ENCODE data around the gene MBD2.
A peak's percentile ranks its signal among the peaks of the same experiment; 100 is the strongest.
"Not testable (repeated sequence)": the region's sequence is repeated elsewhere in the genome, so short reads cannot be mapped to it uniquely, and the experiment has no call there.

The MBD2 gene, protein sequence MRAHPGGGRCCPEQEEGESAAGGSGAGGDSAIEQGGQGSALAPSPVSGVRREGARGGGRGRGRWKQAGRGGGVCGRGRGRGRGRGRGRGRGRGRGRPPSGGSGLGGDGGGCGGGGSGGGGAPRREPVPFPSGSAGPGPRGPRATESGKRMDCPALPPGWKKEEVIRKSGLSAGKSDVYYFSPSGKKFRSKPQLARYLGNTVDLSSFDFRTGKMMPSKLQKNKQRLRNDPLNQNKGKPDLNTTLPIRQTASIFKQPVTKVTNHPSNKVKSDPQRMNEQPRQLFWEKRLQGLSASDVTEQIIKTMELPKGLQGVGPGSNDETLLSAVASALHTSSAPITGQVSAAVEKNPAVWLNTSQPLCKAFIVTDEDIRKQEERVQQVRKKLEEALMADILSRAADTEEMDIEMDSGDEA

DNA sequence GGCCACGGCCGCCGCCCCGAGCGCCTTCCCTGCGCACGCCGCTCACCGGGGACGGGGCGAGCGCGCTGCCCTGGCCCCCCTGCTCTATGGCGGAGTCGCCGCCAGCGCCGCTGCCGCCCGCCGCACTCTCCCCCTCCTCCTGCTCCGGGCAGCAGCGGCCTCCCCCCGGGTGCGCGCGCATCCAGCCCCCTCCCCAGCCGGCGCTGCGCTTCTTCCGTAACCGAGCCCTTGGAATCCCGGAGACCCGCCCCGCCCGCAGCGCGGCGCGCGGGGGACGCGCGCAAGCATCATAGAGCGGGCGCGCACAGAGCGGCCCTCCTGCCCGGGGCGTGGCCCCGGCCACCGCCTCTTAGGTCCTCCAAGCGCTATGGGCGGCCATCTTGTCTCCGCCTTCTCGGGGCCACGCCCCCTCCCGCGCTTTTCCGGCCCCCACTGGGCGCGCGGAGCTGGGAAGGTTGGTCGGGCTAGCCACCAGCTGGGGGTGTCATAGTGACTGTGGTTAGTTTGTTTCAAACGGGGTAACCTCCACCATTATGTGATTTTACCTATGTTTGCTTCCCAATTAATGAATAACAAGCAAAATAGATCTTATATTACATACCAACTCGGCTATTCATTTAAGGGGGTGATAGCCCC is at the start of gene MBD2:
TSS of gene MBD2 (minus strand) at position 291 of the 636 bp plus-strand sequence. CDS start at position 181, 110 bp downstream.
- DNase-seq (ENCODE audit: low read depth) = peak; percentile 92

DNA sequence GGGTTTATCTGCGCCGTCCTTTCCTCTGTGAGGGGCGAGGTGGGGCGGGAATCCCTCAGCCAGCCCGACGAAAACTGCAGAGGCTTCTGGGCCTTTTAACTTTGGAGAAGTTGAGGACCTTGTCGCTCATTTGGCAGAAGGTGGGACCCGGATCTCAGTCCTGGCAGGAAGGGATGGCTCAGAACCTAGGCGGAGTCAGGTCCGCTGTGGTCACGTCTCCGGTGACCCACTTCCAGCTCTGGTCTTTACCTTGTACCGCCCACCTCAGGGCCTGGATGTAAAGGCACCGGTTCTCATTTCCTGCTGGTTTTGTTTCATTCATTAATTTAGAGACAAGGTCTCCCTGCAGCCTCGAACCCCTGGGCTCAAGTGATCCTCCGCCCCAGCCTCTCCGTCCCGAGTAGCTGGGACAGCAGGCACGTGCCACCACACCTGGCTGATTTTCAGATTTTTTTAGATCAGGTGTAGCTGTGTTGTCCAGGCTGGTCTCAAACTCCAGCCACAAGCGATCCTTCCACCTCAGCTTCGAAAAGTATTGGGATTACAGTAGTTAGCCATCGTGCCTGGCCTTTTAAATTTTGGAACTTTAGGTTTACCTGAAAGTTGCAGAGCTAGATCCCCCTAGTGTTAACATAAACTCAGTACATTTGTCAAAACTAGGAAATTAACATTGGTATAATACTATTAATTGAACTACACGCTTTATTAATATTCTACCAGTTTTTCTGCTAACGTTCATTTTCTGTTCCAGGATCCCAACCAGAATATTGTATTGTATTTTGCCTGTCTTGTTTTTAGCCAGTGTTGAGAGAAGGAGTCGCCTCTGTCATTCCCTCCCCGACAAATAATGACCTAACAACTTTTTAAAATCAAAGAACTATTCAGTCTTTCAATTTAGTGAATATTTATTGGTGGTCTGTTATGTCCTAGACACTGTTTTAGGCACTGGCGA is 45.7 kb upstream of the MBD2 start:
- DNase-seq (ENCODE audit: low read depth) = peak; percentile 32

DNA sequence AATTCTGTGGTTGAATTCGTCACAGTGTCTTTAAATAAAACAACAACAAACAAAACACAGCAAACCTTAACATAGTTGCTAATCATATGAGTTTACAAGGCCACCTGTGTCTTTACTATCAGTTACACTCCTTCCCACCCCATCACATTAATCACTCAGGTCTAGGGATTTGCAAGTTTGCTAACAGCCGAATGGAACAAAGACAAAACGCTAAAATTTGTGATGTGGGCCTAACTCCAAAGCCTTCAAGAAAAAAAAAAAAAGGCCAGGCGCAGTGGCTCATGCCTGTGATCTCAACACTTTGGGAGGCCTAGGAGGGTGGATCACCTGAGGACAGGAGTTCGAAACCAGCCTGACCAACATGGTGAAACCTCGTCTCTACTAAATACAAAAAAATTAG is 44.3 kb upstream of the MBD2 start:
- DNase-seq (ENCODE audit: low read depth) = no peak

DNA sequence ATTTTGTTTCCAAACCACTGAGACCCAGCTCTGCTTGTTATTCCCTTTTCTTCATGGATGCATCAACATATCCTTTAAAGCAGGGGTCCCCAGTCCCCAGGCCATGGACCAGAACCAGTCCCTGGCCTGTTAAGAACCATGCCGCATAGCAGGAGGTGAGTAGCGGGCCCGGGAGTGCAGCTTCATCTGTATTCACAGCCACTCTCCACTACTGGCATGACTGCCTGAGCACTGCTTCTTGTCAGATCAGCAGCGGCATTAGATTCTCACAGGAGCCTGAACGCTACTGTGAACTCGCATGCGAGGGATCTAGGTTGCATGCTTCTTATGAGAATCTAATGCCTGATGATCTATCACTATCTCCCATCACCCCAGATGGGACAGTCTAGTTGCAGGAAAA is 43.2 kb upstream of the MBD2 start:
- no peak for DNase-seq (ENCODE audit: low read depth)

DNA sequence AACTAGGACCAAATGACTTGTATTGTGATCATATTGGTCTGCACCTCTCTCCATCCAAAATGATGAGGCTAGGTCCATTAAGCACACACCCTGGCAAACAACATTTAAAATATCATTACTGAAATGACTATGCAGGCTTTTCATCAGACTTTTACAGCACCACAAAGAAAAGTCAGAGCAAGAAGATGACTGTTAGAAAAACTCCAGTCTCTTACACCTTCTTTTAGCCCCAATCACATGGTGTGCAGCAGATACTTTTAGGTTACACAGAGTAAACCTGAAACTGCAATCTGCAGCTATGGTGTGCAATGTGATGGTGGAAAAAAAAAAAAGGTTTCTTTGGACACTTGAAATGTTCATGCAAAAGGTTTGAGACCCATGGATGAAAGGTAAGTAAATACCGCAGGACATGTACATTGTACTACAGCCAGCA is 39.5 kb upstream of the MBD2 start:
- no peak for DNase-seq (ENCODE audit: low read depth)

DNA sequence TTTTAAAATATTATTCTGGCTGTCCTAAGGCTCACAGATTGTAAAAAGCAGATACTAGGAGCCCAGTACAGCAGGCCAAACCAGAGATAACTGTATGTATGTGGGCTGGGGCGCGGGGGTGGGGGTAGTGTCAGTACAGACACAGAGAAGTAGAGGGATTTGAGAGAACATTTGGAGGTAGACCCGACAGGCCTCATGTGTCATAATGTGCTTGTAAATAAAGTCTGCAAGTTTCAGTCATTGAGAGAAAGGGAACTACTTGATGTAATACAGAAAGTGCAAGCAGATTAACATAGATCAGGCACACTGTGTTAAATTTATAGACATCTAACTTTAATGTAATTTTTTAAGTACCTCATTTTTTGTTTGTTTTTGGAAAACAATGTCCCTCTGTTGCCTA is 37.4 kb upstream of the MBD2 start:
- peak; percentile 37 for DNase-seq (ENCODE audit: low read depth)

DNA sequence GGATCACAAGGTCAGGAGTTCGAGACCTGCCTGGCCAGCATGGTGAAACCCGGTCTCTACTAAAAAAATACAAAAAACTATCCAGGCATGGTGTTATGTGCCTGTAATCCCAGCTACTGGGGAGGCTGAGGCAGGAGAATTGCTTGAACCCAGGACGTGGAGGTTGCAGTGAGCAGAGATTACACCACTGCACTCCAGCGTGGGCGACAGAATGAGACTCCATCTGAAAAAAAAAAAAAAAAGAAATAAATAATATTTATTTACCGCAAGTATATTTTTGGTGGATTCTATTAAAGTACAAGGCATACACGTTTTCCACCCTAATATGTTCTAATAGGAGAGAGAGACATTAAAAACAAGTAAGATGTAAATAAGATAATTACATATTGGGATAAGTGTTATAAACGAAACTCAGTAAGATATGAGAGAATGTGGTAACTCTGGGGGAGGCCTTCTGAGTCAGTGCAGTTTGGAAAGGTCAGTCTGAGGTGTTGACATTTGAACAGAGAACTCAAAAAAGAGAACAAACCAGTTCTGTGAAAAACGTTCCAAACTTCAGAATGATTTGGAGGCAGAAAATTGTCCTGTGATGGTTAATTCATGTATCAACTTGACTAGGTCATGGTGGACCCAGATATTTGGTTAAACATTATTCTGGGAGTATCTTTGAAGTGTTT is 36.1 kb upstream of the MBD2 start:
- DNase-seq (ENCODE audit: low read depth) = no peak

DNA sequence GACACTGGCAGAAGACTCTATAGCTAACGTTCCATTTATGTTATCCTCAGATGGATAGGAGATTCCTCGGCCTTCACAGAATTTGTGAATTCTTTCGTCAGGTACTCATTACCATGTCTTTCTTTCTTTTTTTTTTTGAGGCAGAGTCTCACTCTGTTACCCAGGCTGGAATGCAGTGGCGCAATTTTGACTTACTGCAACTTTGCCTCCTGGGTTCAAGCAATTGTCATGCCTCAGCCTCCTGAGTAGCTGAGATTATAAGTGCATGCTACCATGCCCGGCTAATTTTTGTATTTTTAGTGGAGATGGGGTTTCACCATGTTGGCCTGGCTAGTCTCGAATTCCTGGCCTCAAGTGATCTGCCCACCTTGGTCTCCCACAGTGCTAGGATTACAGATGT is 33.3 kb upstream of the MBD2 start:
- not testable (repeated sequence) for DNase-seq (ENCODE audit: low read depth)

DNA sequence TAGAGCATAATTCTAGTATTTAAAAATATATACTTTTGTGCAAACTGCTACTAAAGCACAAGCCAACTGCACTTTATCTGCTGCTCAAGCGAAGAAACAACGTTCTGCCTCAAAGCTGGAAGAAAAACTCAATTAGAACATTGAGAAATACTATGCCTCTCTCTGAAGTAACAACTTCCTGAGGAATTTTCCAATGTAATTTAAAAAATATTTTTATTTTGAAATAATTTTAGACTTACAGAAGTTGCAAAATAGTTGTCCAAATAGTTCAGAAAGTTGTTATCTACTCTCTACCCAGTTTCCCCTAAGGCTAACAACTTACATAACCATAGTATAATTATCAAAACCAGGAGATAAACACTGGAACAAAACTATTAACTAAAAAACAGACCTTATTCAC is 32.5 kb upstream of the MBD2 start:
- DNase-seq (ENCODE audit: low read depth) = no peak

DNA sequence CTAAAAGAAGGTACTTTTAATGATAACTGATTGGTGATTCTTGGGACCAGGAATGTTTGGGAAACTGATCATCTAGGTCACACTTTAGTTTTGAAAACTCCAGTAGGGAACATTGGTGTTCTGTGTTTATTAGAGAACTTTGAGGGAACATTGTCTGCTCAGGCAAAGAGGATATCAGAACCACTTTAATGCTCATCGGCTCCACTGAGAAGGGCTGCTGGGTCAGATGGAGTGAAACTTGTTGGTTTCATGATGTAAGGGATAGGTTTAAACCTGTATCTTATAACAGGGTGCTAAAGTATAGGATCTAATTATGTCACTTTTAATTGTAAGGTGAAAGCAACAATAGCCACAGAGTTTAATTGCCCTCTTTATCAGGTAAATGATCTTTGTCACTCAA is 30.7 kb upstream of the MBD2 start:
- DNase-seq (ENCODE audit: low read depth) = no peak

DNA sequence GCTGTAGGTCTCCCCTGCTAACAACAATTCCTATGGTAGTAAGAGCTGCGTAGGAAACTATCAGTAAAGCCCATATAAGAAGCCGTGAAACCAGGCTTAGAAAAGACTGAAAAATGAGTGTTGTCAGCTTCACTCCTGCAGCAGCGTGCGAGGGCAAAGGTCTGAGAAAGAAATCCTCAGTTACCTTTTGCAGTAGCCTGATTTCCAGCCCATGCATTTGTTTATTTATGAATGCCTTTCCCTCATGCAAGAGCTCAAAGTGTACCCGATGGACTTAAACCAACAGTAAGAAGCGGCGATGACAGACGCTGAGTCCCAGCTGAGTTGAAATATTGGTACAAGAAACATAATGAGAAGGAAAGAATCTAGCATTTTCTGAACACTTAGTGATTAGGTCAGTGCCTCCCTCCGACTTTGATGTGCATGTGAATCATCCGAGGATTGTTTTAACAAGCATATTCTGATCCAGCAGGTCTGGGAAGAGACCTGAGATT is 29.8 kb upstream of the MBD2 start:
- no peak for DNase-seq (ENCODE audit: low read depth)

DNA sequence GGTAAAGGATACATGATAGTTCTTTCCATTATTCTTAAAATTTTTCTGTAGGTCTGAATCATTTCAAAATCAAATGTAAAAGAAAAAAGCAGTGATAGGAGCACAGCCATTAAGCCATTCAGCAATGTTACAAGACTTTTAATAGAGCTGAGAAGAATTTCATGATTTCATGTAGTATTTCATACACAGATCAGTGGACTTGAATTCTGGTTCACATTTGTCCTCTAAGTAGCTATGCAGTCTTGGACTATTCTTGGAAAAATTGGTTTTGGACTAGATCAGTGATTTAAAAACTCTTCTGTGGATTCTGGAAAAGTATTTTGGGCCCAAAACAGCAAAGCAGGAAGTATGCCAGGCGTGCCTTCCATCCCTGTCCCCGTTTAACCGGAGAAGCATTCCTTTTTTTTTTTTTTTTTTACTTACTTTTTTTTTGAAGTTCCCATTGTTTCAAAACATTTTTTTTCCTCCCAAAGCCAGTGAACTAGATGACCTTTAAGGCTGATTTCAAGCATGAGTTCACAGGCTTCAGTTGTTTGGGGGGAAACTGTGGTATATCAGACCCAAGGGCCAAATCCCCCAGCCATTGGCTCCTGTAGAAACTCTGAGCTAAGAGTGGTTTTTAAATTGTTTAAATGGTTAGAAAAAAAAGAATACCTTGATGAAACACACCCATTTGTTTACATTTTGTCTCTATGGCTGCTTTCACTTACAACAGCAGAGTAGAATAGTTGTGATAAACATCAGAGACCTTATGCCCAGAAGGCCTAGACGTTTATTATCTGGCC is 27.3 kb upstream of the MBD2 start:
- no peak for DNase-seq (ENCODE audit: low read depth)

DNA sequence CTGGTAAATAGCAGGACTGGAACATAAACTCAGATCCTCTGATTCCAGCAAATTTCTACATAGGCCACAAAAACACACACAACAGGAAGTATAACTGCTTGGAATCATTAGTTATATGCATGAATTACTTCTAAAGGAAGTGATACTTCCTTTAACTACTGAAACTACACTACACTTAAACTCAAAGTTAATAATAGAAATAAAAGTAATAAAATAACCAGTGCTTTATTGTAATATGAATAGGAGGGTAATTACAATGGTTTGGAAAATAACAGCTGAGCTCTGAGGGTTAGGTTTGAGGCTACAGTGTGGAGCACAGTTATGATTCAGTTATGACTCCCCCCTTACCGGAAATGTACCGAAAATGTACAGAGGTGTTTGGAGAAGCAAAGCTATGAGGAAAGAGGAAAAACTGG is 26.4 kb upstream of the MBD2 start:
- no peak for DNase-seq (ENCODE audit: low read depth)

DNA sequence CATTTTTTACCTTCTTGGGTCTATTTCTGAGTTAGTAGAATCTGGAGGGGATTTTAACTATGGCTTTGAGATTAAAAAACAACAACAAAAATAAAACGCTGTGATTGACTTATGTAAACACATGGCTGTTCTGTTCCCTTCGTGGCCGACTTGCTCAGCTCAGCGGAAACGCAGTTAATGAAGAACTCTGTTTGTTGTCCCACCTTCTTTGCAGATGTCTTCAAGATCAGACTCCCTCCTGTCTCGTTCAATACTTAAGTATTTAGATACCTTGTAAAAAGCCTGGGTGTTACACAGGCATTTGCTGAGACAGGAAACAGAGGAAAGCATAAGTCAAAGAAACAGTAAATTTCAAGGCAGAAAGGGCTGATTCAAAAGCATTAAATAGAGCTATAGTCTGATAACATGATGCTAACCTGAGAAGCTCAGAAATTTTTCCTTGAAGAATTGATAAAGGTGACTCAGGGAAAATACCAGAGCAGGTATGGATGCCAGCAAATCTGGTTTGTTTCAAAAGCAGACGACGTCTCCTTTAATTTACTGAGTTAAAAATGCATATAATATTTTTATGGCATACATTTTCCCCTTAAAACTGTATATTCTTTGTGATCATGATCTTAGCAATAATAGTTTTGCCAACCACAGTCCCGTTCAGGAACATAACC is 23.2 kb upstream of the MBD2 start:
- DNase-seq (ENCODE audit: low read depth) = no peak

DNA sequence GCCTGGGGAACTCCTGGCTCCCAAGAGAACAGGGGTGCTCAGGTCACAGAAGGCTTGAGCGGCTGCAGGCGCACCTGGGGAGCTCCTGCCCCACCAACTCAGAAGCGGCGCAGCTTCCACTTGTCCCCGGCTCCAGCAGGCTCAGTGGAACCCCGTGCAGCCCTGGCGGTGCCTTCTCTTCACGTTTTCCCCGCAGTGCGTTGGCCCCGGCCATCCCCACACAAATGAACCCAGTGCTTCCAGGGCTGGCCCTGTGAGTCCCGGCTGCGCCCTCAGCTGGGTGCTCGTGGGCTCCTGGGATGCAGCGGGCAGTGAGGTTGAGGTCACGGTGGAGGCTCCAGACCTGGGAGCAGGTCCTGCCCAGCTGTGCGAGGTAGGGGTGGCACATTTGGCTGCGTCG is 17.9 kb upstream of the MBD2 start:
- DNase-seq (ENCODE audit: low read depth) = no peak

DNA sequence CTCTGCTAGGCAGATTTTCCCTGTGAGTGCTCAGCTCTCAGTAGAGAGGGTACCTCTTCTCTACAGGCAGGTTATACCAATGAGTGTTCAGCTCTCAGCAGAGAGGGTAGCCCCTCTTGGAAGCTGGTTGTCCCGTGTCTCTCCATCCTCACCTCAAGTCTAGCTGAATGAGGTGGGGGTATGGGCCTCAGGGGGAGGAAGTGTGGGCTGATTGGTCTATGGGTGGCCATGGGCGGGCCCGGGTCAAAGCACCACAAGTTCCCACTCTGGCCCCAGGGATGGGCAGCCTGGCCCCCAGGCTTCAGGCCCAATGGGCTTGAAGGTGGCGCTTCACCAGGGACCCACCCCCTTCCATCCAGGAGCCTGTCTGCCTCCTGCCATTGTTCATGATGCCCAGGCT is 17.0 kb upstream of the MBD2 start:
- no peak for DNase-seq (ENCODE audit: low read depth)

DNA sequence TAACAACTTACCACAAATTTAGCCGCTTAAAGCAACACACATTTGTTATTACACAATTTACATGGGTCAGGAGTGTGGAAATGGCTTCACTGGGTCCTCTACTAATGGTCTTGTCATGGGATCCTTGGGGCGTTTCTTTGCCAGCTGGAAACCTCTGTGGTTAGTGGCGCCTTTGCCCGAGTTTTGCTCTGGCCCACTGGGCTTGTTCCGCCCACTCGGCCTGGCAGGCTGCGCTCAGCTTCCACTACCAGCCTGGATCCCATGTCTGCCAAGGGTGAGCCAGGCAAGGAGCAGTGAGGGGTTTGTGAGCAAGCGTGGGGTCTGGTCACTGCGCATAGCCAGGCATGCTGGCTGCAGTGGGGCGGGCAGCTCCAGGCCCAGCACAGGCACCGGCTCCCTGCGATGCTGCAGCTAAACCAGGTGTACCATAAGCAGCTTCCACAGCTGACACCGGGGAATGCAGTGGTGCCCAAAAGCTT is 16.2 kb upstream of the MBD2 start:
- DNase-seq (ENCODE audit: low read depth) = no peak

DNA sequence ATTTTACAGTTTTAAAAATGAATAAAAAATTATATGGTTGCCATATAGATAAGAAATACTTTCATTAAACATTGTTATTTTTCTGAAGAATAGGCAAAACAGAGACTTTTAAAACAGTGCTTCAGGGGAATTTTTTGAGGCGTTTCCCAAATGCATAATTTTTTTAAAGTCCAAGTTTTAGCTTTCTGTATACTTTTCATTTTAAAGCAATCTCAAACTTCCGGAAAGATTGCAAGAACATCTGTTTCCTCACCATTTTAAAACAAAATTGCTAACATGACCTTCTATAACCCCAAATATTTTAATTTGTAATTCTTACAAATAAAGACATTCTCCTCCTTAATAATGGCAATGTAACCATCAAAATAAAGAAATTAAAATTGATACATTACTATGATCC is 15.1 kb upstream of the MBD2 start:
- DNase-seq (ENCODE audit: low read depth) = no peak

DNA sequence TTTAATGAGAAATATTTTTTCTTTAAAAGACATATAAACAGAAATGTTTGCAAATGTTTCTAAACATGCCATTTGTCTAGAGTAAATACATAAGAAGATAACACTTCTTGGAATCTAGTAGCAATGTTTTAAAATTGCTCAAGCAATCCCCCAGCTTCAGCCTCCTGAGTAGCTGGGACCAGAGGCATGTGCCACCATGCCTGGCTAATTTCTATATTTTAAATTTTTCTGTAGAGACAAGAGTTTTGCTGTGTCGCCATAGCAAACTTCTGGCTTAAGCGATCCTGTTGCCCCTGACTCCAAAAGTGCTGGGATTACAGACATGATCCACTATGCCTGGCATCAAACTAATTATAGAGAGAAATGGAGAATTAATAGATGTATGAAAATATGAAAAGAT is 14.6 kb upstream of the MBD2 start:
- no peak for DNase-seq (ENCODE audit: low read depth)

Data from activated T-helper 9 cell treated with anti-CD3 and anti-CD28 coated beads, Interleukin-2, amount 50 U/mL, for 16 hours (primary cell).